HepG2 (cell line): ENCODE measurements around the gene PPY.

Source experiments
- CBFB ChIP-seq: sonication (generic); formaldehyde crosslinking; IDR thresholded peaks from 2 replicates; pipeline ENCODE4 v1.4.0; 2020; ENCODE audit warnings: missing genetic modification reagents
- ELF1 ChIP-seq: sonication (generic); formaldehyde crosslinking; IDR thresholded peaks from 2 replicates; pipeline ENCODE4 v1.4.0; 2020; ENCODE audit warnings: missing genetic modification reagents
- GTF2F1 ChIP-seq: fragments of 150-350 bp; IDR thresholded peaks from 2 replicates; pipeline ENCODE4 v1.6.1; 2014; ENCODE audit warnings: low read length
- MYC ChIP-seq: sonication (generic); formaldehyde crosslinking; IDR thresholded peaks from 2 replicates; pipeline ENCODE4 v1.9.0; 2021; ENCODE audit warnings: missing genetic modification reagents, borderline replicate concordance
- REXO4 ChIP-seq: sonication (generic); formaldehyde crosslinking; IDR thresholded peaks from 2 replicates; pipeline ENCODE4 v1.8.0; 2022; ENCODE audit warnings: missing genetic modification reagents, mild to moderate bottlenecking, borderline replicate concordance
- RFX5 ChIP-seq: IDR thresholded peaks from 2 replicates; pipeline ENCODE4 v1.6.1; 2011; ENCODE audit warnings: low read depth, low read length, improper control_type of control experiment
- RFXAP ChIP-seq: sonication (generic); formaldehyde crosslinking; IDR thresholded peaks from 2 replicates; pipeline ENCODE4 v1.4.0; 2020; ENCODE audit warnings: missing genetic modification reagents, borderline replicate concordance
- RXRA ChIP-seq: sonication (generic); formaldehyde crosslinking; IDR thresholded peaks from 2 replicates; pipeline ENCODE4 v1.5.1; 2020; ENCODE audit warnings: missing genetic modification reagents
- TAF1 ChIP-seq: sonication (generic); formaldehyde crosslinking; IDR thresholded peaks from 2 replicates; pipeline ENCODE4 v1.4.0; 2020; ENCODE audit warnings: missing genetic modification reagents
- ZFP41 ChIP-seq: sonication (generic); formaldehyde crosslinking; IDR thresholded peaks from 2 replicates; pipeline ENCODE4 v1.4.0; 2020; ENCODE audit warnings: mild to moderate bottlenecking, missing genetic modification reagents, borderline replicate concordance
- ZNF547 ChIP-seq: sonication (generic); formaldehyde crosslinking; IDR thresholded peaks from 2 replicates; pipeline ENCODE4 v1.5.1; 2020; ENCODE audit warnings: mild to moderate bottlenecking, missing genetic modification reagents
- TF ChIP-seq, protein P1 (sequence below): sonication (generic); formaldehyde crosslinking; IDR thresholded peaks from 2 replicates; pipeline ENCODE4 v1.5.1; 2020; ENCODE audit warnings: mild to moderate bottlenecking, missing genetic modification reagents

DNA sequence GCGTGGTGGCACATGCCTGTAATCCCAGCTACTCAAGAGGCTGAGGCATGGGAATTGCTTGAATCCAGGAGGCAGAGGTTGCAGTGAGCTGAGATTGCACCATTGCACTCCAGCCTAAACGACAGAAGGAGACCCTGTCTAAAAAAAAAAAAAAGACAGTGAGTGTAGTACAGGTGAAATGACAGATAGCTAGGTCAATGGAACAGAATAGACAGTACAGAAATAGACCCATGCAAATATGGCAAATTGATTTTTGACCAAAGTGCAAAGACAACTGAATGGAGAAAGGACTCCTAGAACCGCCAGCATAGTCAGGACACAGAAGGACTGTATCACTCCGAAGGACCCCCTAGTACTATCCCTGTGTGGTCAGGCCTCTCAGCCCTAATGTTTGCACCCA is 28.1 kb upstream of the PPY start:
- TF ChIP-seq, protein P1, sequence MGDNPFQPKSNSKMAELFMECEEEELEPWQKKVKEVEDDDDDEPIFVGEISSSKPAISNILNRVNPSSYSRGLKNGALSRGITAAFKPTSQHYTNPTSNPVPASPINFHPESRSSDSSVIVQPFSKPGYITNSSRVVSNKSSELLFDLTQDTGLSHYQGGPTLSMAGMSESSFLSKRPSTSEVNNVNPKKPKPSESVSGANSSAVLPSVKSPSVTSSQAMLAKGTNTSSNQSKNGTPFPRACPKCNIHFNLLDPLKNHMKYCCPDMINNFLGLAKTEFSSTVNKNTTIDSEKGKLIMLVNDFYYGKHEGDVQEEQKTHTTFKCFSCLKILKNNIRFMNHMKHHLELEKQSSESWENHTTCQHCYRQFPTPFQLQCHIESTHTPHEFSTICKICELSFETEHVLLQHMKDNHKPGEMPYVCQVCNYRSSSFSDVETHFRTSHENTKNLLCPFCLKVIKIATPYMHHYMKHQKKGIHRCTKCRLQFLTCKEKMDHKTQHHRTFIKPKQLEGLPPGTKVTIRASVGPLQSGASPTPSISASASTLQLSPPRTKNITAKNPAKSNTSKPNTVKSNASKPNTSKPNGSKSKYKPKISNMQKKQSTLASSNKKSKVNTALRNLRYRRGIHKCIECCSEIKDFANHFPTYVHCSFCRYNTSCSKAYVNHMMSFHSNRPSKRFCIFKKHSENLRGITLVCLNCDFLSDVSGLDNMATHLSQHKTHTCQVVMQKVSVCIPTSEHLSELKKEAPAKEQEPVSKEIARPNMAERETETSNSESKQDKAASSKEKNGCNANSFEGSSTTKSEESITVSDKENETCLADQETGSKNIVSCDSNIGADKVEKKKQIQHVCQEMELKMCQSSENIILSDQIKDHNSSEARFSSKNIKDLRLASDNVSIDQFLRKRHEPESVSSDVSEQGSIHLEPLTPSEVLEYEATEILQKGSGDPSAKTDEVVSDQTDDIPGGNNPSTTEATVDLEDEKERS (CRISPR knock-in tag): no peak
- TF ChIP-seq MYC (CRISPR knock-in tag): no peak
- no peak for TF ChIP-seq ELF1 (CRISPR knock-in tag)
- no peak for TF ChIP-seq RFXAP (CRISPR knock-in tag)
- TF ChIP-seq CBFB: no peak
- no peak for TF ChIP-seq RXRA (CRISPR knock-in tag)
- no peak for TF ChIP-seq REXO4 (CRISPR knock-in tag)
- no peak for TF ChIP-seq ZFP41 (CRISPR knock-in tag)
- TF ChIP-seq GTF2F1: no peak
- no peak for TF ChIP-seq RFX5
- TF ChIP-seq ZNF547 (CRISPR knock-in tag): no peak
- no peak for TF ChIP-seq TAF1 (CRISPR knock-in tag)
